ENCODE data around the gene GRID1.

GRCh38 chr10:86188796-86189558 lies 177.6 kb downstream of the GRID1 start:
- no peak for TF ChIP-seq ATF3 (IDR thresholded peaks at IDR 0.05)
- TF ChIP-seq EZH2phosphoT487 (IDR thresholded peaks at IDR 0.05; ENCODE audit: borderline replicate concordance), result no peak

Measured in HCT116 (cell line).